Activated naive CD8-positive, alpha-beta T cell treated with anti-CD3 and anti-CD28 coated beads for 36 hours (primary cell): ENCODE data around the gene BCAT1. TPM values are rescaled to one million over a fixed set of nuclear protein-coding genes. Genes with fewer than 3 reads are reported as not detected.
A peak's percentile ranks its signal among the peaks of the same experiment; 100 is the strongest.

Source experiments
- DNase-seq: peaks from one replicate; pipeline ENCODE4 v3.0.0; 2021
- H3K27ac Mint-ChIP-seq: one replicate; pipeline ENCODE4 v1.8.0; 2022; ENCODE audit warnings: mild to moderate bottlenecking, moderate library complexity, mixed read lengths
- H3K27me3 Mint-ChIP-seq: one replicate; pipeline ENCODE4 v1.8.0; 2022; ENCODE audit warnings: mild to moderate bottlenecking, mixed read lengths
- H3K36me3 Mint-ChIP-seq: one replicate; pipeline ENCODE4 v1.8.0; 2021; ENCODE audit warnings: mild to moderate bottlenecking, mixed read lengths
- H3K4me1 Mint-ChIP-seq: one replicate; pipeline ENCODE4 v1.8.0; 2021; ENCODE audit warnings: mixed read lengths
- H3K4me3 Mint-ChIP-seq: one replicate; pipeline ENCODE4 v1.8.0; 2022; ENCODE audit warnings: mild to moderate bottlenecking, moderate library complexity, mixed read lengths
- H3K9me3 Mint-ChIP-seq: one replicate; pipeline ENCODE4 v1.8.0; 2022; ENCODE audit warnings: mixed read lengths
- total RNA-seq, 2 experiments: library from RNA; stranded (reverse); gene quantifications; one replicate each; pipeline ENCODE4 v1.2.3, GENCODE V29; 2021

Gene BCAT1
- total RNA-seq, 2 experiments from 2014 or later, result 58.7 to 59.6 TPM

- peaks cover 7% of the 10 kb centered on the region for H3K9me3 Mint-ChIP-seq
- peaks cover 15% of the 10 kb centered on the region for H3K27me3 Mint-ChIP-seq
- peaks cover 26% of the 10 kb centered on the region for H3K4me1 Mint-ChIP-seq
- peak overlapping the region; percentile 87 for H3K27ac Mint-ChIP-seq
- peak overlapping the region; percentile 86 for H3K4me3 Mint-ChIP-seq
- DNase-seq, result peak; percentile 40
- peaks cover 14% of the 10 kb centered on the region for H3K36me3 Mint-ChIP-seq
Observed at GRCh38 chr12:24902511-24903328, 46.2 kb downstream of the BCAT1 start.

GRCh38 chr12:24901576-24902461, 47.1 kb downstream of the BCAT1 start:
- peaks cover 26% of the 10 kb centered on the region for H3K4me1 Mint-ChIP-seq
- peaks cover 14% of the 10 kb centered on the region for H3K36me3 Mint-ChIP-seq
- peak; percentile 26 for DNase-seq
- H3K27me3 Mint-ChIP-seq, result peaks cover 15% of the 10 kb centered on the region
- peaks cover 7% of the 10 kb centered on the region for H3K9me3 Mint-ChIP-seq
- peak overlapping the region; percentile 87 for H3K27ac Mint-ChIP-seq
- peak overlapping the region; percentile 86 for H3K4me3 Mint-ChIP-seq

DNA sequence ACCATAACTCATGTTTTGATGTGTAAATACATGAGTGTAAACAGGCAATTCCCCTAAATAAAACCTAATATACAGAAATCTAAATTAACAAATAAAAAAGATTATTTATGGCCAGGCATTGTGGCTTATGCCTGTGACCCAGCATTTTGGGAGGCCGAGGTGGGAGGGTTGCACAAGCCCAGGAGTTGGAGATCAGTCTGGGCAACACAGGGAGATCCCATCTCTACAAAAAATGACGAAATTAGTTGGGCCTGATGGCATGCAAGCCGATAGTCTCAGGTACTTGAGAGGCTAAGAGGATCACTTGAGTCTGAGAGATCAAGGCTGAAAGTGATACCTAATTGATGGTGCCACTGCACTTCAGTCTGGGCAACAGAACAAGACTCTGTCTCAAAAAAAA, 48.7 kb downstream of the BCAT1 start:
- Mint-ChIP-seq H3K27ac (no peak overlapping the region), H3K36me3 (peaks cover 14% of the 10 kb centered on the region), H3K4me1 (peaks cover 26% of the 10 kb centered on the region), H3K4me3 (no peak overlapping the region), H3K27me3 (peaks cover 17% of the 10 kb centered on the region), H3K9me3 (peaks cover 7% of the 10 kb centered on the region)
- DNase-seq, result no peak

GRCh38 chr12:24899503-24900075, 49.3 kb downstream of the BCAT1 start:
- H3K27me3 Mint-ChIP-seq, result peaks cover 20% of the 10 kb centered on the region
- H3K27ac Mint-ChIP-seq, result no peak overlapping the region
- DNase-seq, result no peak
- H3K9me3 Mint-ChIP-seq, result peaks cover 7% of the 10 kb centered on the region
- peaks cover 14% of the 10 kb centered on the region for H3K36me3 Mint-ChIP-seq
- H3K4me1 Mint-ChIP-seq, result peaks cover 26% of the 10 kb centered on the region
- H3K4me3 Mint-ChIP-seq, result no peak overlapping the region

GRCh38 chr12:24898606-24899005, 50.3 kb downstream of the BCAT1 start:
- H3K4me3 Mint-ChIP-seq, result no peak overlapping the region

DNA sequence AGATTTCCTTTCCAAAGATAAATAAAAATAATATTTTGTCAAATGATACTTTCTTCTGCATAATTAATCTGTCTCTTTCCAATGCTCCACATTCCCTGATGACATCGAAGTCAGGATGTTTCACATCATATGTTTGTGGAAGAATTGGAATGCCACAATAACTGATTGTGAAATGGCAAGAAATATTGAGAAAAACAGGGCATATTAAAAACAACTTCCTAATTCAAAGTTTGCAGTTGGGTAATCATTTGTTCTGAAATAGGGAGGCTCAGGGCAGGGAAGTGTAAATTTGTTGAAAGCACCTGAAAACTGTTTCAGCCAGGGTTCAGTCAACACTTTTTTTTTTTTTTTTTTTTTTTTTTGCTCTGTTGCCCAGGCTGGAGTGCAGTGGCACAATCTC, 50.7 kb downstream of the BCAT1 start:
- Mint-ChIP-seq H3K27ac (no peak overlapping the region), H3K4me1 (peaks cover 19% of the 10 kb centered on the region), H3K27me3 (peaks cover 24% of the 10 kb centered on the region), H3K9me3 (peaks cover 7% of the 10 kb centered on the region), H3K36me3 (peaks cover 14% of the 10 kb centered on the region), H3K4me3 (no peak overlapping the region)
- no peak for DNase-seq

More at GRCh38 chr12:24898606-24899005, 50.3 kb downstream of the BCAT1 start:
- Mint-ChIP-seq H3K27ac (no peak overlapping the region), H3K27me3 (peaks cover 24% of the 10 kb centered on the region), H3K4me1 (peaks cover 22% of the 10 kb centered on the region), H3K36me3 (peaks cover 14% of the 10 kb centered on the region), H3K9me3 (peaks cover 7% of the 10 kb centered on the region)
- no peak for DNase-seq

- DNase-seq, result no peak
- Mint-ChIP-seq H3K4me1 (peaks cover 11% of the 10 kb centered on the region), H3K27me3 (peaks cover 28% of the 10 kb centered on the region), H3K27ac (no peak overlapping the region), H3K4me3 (no peak overlapping the region), H3K9me3 (peaks cover 7% of the 10 kb centered on the region), H3K36me3 (peaks cover 12% of the 10 kb centered on the region)
Observed at GRCh38 chr12:24896171-24896570, 52.7 kb downstream of the BCAT1 start.

- Mint-ChIP-seq H3K27ac (no peak overlapping the region), H3K4me1 (peaks cover 8% of the 10 kb centered on the region), H3K4me3 (no peak overlapping the region), H3K36me3 (peaks cover 12% of the 10 kb centered on the region), H3K9me3 (peaks cover 7% of the 10 kb centered on the region), H3K27me3 (peaks cover 32% of the 10 kb centered on the region)
- DNase-seq, result no peak
Observed at GRCh38 chr12:24895612-24896011, 53.3 kb downstream of the BCAT1 start.

GRCh38 chr12:24894879-24895278, 54.0 kb downstream of the BCAT1 start:
- H3K27ac Mint-ChIP-seq, result no peak overlapping the region
- peaks cover 6% of the 10 kb centered on the region for H3K4me1 Mint-ChIP-seq
- H3K36me3 Mint-ChIP-seq, result peaks cover 12% of the 10 kb centered on the region
- H3K27me3 Mint-ChIP-seq, result peaks cover 31% of the 10 kb centered on the region
- no peak overlapping the region for H3K4me3 Mint-ChIP-seq
- no peak for DNase-seq
- H3K9me3 Mint-ChIP-seq, result peaks cover 7% of the 10 kb centered on the region

- no peaks in the 10 kb centered on the region for H3K4me1 Mint-ChIP-seq
- no peaks in the 10 kb centered on the region for H3K9me3 Mint-ChIP-seq
- H3K27ac Mint-ChIP-seq, result no peak overlapping the region
- no peaks in the 10 kb centered on the region for H3K36me3 Mint-ChIP-seq
- DNase-seq, result no peak
- peaks cover 15% of the 10 kb centered on the region for H3K27me3 Mint-ChIP-seq
- H3K4me3 Mint-ChIP-seq, result no peak overlapping the region
Observed at GRCh38 chr12:24890048-24890803, 58.7 kb downstream of the BCAT1 start.

DNA sequence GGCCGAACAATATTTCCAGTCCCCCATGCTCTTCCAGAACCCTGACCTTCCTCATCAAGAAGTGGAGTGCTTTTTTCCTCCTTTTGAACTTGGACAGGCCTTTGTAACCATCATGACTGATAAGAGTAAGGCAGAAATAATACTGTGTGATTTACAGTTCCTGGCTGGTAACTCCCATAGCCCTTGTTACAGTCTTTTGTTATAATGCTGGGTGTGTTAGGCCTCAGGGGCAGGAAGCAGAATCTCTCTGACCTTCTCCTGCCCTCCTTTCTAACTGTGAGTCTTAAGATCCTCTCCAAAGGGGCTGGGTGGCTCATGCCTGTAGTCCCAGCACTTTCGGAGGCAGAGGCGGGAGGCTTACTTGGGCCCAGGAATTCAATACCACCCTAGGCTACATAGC, 59.5 kb downstream of the BCAT1 start:
- Mint-ChIP-seq H3K36me3 (no peaks in the 10 kb centered on the region), H3K27ac (no peak overlapping the region), H3K4me1 (no peaks in the 10 kb centered on the region), H3K4me3 (no peak overlapping the region), H3K27me3 (peaks cover 12% of the 10 kb centered on the region), H3K9me3 (no peaks in the 10 kb centered on the region)
- DNase-seq, result no peak

- no peaks in the 10 kb centered on the region for H3K36me3 Mint-ChIP-seq
- H3K4me1 Mint-ChIP-seq, result no peaks in the 10 kb centered on the region
- no peak overlapping the region for H3K27ac Mint-ChIP-seq
- DNase-seq, result no peak
- no peaks in the 10 kb centered on the region for H3K9me3 Mint-ChIP-seq
- no peak overlapping the region for H3K4me3 Mint-ChIP-seq
- peaks cover 8% of the 10 kb centered on the region for H3K27me3 Mint-ChIP-seq
Observed at GRCh38 chr12:24888813-24889212, 60.1 kb downstream of the BCAT1 start.

- H3K4me1 Mint-ChIP-seq, result no peaks in the 10 kb centered on the region
- H3K27ac Mint-ChIP-seq, result no peak overlapping the region
- DNase-seq, result no peak
- H3K9me3 Mint-ChIP-seq, result no peaks in the 10 kb centered on the region
- peaks cover under 1% of the 10 kb centered on the region for H3K36me3 Mint-ChIP-seq
- no peaks in the 10 kb centered on the region for H3K27me3 Mint-ChIP-seq
- no peak overlapping the region for H3K4me3 Mint-ChIP-seq
Observed at GRCh38 chr12:24884911-24885310, 64.0 kb downstream of the BCAT1 start.

DNA sequence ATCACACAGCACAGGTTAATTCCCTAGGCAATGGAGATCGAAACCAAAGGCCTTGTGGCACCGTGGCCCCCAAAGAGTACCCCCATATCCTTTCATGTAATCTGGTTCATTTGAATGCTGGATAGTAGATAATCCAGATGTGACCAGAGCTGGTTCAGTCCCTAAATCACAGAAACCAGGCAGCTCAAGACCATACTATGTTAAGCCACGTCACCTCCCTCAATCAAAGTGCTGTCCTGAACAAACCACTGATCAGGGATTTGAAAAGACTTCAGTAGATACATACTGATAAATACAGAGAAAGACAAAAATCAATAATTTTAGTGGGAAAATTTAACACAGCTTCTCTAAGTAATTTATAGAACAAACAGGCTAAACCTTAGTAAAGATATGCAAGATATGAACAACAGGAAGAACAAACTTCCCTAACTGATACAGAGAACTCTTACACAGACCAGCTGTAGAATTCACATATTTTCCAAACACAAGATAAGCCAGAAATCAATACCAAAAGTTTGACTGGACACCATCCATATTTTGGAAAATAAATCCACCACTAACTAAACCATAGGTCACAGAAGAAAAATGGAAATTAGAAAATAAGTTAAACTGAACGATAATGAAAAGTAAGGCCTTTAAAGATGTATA, 67.1 kb downstream of the BCAT1 start:
- peaks cover 3% of the 10 kb centered on the region for H3K27me3 Mint-ChIP-seq
- DNase-seq, result no peak
- H3K27ac Mint-ChIP-seq, result no peak overlapping the region
- H3K4me1 Mint-ChIP-seq, result no peaks in the 10 kb centered on the region
- H3K9me3 Mint-ChIP-seq, result no peaks in the 10 kb centered on the region
- H3K4me3 Mint-ChIP-seq, result no peak overlapping the region
- peaks cover 14% of the 10 kb centered on the region for H3K36me3 Mint-ChIP-seq
